CD4-positive, alpha-beta T cell treated with Interleukin-21 for 1 hour (primary cell): Measurements from ENCODE around the gene NSRP1.
"Not testable (repeated sequence)": the region's sequence is repeated elsewhere in the genome, so short reads cannot be mapped to it uniquely, and the experiment has no call there.

Source experiments
- DNase-seq: peaks from one replicate; pipeline ENCODE4 v3.0.0-alpha.2; 2020

Gene NSRP1

GRCh38 chr17:30188211-30188939 is 71.8 kb downstream of the NSRP1 start:
- DNase-seq, result no peak

- DNase-seq, result no peak
Measured at GRCh38 chr17:30191072-30191471, 74.5 kb downstream of the NSRP1 start.

- no peak for DNase-seq
Measured at GRCh38 chr17:30196504-30196903, 79.9 kb downstream of the NSRP1 start.

- no peak for DNase-seq
Measured at GRCh38 chr17:30197416-30197815, 80.8 kb downstream of the NSRP1 start.

- DNase-seq, result no peak
Measured at GRCh38 chr17:30199600-30199999, 83.0 kb downstream of the NSRP1 start.

- DNase-seq, result no peak
Measured at GRCh38 chr17:30200106-30200505, 83.5 kb downstream of the NSRP1 start.

GRCh38 chr17:30200656-30201055 is 84.0 kb downstream of the NSRP1 start:
- DNase-seq, result not testable (repeated sequence)

GRCh38 chr17:30203471-30203981 is 86.9 kb downstream of the NSRP1 start:
- no peak for DNase-seq

- DNase-seq, result no peak
Measured at GRCh38 chr17:30207655-30208054, 91.0 kb downstream of the NSRP1 start.

- no peak for DNase-seq
Measured at GRCh38 chr17:30208214-30208613, 91.6 kb downstream of the NSRP1 start.

- DNase-seq, result no peak
Measured at GRCh38 chr17:30209930-30210329, 93.3 kb downstream of the NSRP1 start.

- no peak for DNase-seq
Measured at GRCh38 chr17:30210366-30210765, 93.8 kb downstream of the NSRP1 start.

GRCh38 chr17:30210901-30211300 is 94.3 kb downstream of the NSRP1 start:
- no peak for DNase-seq

GRCh38 chr17:30211371-30211770 is 94.8 kb downstream of the NSRP1 start:
- no peak for DNase-seq

GRCh38 chr17:30212750-30213149 is 96.1 kb downstream of the NSRP1 start:
- DNase-seq, result no peak

GRCh38 chr17:30217054-30217453 is 100.4 kb downstream of the NSRP1 start:
- DNase-seq, result no peak

GRCh38 chr17:30217746-30218245 is 101.2 kb downstream of the NSRP1 start:
- no peak for DNase-seq

- no peak for DNase-seq
Measured at GRCh38 chr17:30218799-30219198, 102.2 kb downstream of the NSRP1 start.

GRCh38 chr17:30219315-30219714 is 102.7 kb downstream of the NSRP1 start:
- DNase-seq, result no peak

- DNase-seq, result no peak
Measured at GRCh38 chr17:30219833-30220232, 103.2 kb downstream of the NSRP1 start.

- DNase-seq, result no peak
Measured at GRCh38 chr17:30220414-30220813, 103.8 kb downstream of the NSRP1 start.

GRCh38 chr17:30221346-30221745 is 104.7 kb downstream of the NSRP1 start:
- DNase-seq, result no peak

GRCh38 chr17:30222251-30222650 is 105.6 kb downstream of the NSRP1 start:
- DNase-seq, result no peak

GRCh38 chr17:30222721-30223175 is 106.1 kb downstream of the NSRP1 start:
- no peak for DNase-seq
